Upper lobe of right lung (tissue), 1 donor: Measurements from ENCODE around the gene ZSCAN29. TPM values are rescaled to one million over a fixed set of nuclear protein-coding genes. Genes with fewer than 3 reads are reported as not detected.

Experiments
- ATAC-seq: fragments of 200-7000 bp; cut with Tn5 transposase; one replicate; pipeline ENCODE4 v1.9.1; 2020; ENCODE audit warnings: mild to moderate bottlenecking, moderate library complexity
- DNase-seq: peaks from one replicate; pipeline ENCODE4 v3.0.0-alpha.2; 2020
- H3K27ac ChIP-seq: fragments of 200-600 bp; one replicate; pipeline ENCODE4 v1.8.0; 2022
- H3K27me3 ChIP-seq: fragments of 200-600 bp; one replicate; pipeline ENCODE4 v1.8.0; 2022; ENCODE audit warnings: mild to moderate bottlenecking
- H3K36me3 ChIP-seq: fragments of 200-600 bp; one replicate; pipeline ENCODE4 v1.8.0; 2022
- H3K4me1 ChIP-seq: fragments of 200-600 bp; one replicate; pipeline ENCODE4 v1.8.0; 2022
- H3K4me3 ChIP-seq: fragments of 200-600 bp; one replicate; pipeline ENCODE4 v1.8.0; 2022; ENCODE audit warnings: mild to moderate bottlenecking
- H3K9me3 ChIP-seq: fragments of 200-600 bp; one replicate; pipeline ENCODE4 v1.8.0; 2022
- CTCF ChIP-seq: fragments of 200-600 bp; IDR thresholded peaks from one replicate; pipeline ENCODE4 v1.8.0; 2022; ENCODE audit warnings: antibody characterized with exemption
- intact Hi-C: fragments of 100-400 bp; cut with DNase I; formaldehyde crosslinking; loops from one replicate; pipeline ENCODE4 v1.11.0; 2022
- total RNA-seq: library from RNA; stranded (reverse); fragmentation: NEBNext Ultra II Directional; extraction: Animal tissue kit (Norgen Biotek cat#: 25700); gene quantifications from one replicate; pipeline ENCODE4 v1.2.1, GENCODE V29; 2021
- donor health status: DM: no; HTN: yes; CAD: no; lungs with severe emphysema.

ZSCAN29 gene
- total RNA-seq, 1 donor from 2014 or later, result 18.3 TPM

GRCh38 chr15:43390723-43391122, 19.9 kb upstream of the ZSCAN29 start:
- DNase-seq, result no peak
- no peaks in the 10 kb centered on the region for H3K9me3 ChIP-seq
- intact Hi-C loops, result no loop called here
- no peak for TF ChIP-seq CTCF
- peaks cover 43% of the 10 kb centered on the region for H3K36me3 ChIP-seq
- H3K4me3 ChIP-seq, result no peak overlapping the region
- no peaks in the 10 kb centered on the region for H3K27me3 ChIP-seq
- no peak overlapping the region for H3K27ac ChIP-seq
- H3K4me1 ChIP-seq, result no peaks in the 10 kb centered on the region
- ATAC-seq, result no peak

GRCh38 chr15:43383070-43383469, 12.2 kb upstream of the ZSCAN29 start:
- H3K4me3 ChIP-seq, result no peak overlapping the region
- H3K36me3 ChIP-seq, result peaks cover 79% of the 10 kb centered on the region
- no peak for TF ChIP-seq CTCF
- no peak overlapping the region for H3K27ac ChIP-seq
- no peaks in the 10 kb centered on the region for H3K4me1 ChIP-seq
- ATAC-seq (no peak), DNase-seq (no peak)
- no peaks in the 10 kb centered on the region for H3K27me3 ChIP-seq
- intact Hi-C loops, result no loop called here
- H3K9me3 ChIP-seq, result no peaks in the 10 kb centered on the region

GRCh38 chr15:43382310-43382709, 11.5 kb upstream of the ZSCAN29 start:
- ATAC-seq, result no peak
- Histone ChIP-seq H3K27me3 (no peaks in the 10 kb centered on the region), H3K4me1 (no peaks in the 10 kb centered on the region), H3K4me3 (no peak overlapping the region), H3K9me3 (no peaks in the 10 kb centered on the region), H3K36me3 (peaks cover 76% of the 10 kb centered on the region), H3K27ac (no peak overlapping the region)
- DNase-seq, result no peak
- no peak for TF ChIP-seq CTCF
- intact Hi-C loops, result no loop called here

- DNase-seq (no peak), ATAC-seq (no peak)
- intact Hi-C loops, result no loop called here
- no peak for TF ChIP-seq CTCF
- H3K4me3 ChIP-seq, result no peak overlapping the region
- H3K27me3 ChIP-seq, result no peaks in the 10 kb centered on the region
- no peaks in the 10 kb centered on the region for H3K4me1 ChIP-seq
- H3K9me3 ChIP-seq, result no peaks in the 10 kb centered on the region
- H3K27ac ChIP-seq, result no peak overlapping the region
- H3K36me3 ChIP-seq, result peaks cover 45% of the 10 kb centered on the region
Measured at GRCh38 chr15:43378601-43379000, 7.8 kb upstream of the ZSCAN29 start.

- DNase-seq, result no peak
- no peaks in the 10 kb centered on the region for H3K27me3 ChIP-seq
- H3K4me1 ChIP-seq, result peaks cover 6% of the 10 kb centered on the region
- H3K36me3 ChIP-seq, result peaks cover 27% of the 10 kb centered on the region
- no peak overlapping the region for H3K4me3 ChIP-seq
- peak; percentile 69 for TF ChIP-seq CTCF
- peak; percentile 67 for ATAC-seq
- H3K9me3 ChIP-seq, result no peaks in the 10 kb centered on the region
- no peak overlapping the region for H3K27ac ChIP-seq
- intact Hi-C loops, result no loop called here
Measured at GRCh38 chr15:43376017-43376705, 5.3 kb upstream of the ZSCAN29 start.
